Mesothelial cell of epicardium (in vitro differentiated cells): ENCODE data around the gene CEP170. TPM values are rescaled to one million over a fixed set of nuclear protein-coding genes. Genes with fewer than 3 reads are reported as not detected.
"Not testable (repeated sequence)": the region's sequence is repeated elsewhere in the genome, so short reads cannot be mapped to it uniquely, and the experiment has no call there.

Source experiments
- DNase-seq, 2 experiments: peaks; one replicate each; pipeline ENCODE4 v3.0.0; 2021; ENCODE audit warnings: low spot score in 2 of 2; ENCODE audit not compliant: unreplicated experiment in 2 of 2
- H3K27ac Mint-ChIP-seq: 2 replicates; pipeline ENCODE4 v1.8.0; 2021; ENCODE audit warnings: mixed read lengths
- H3K27me3 Mint-ChIP-seq: 2 replicates; pipeline ENCODE4 v1.8.0; 2021; ENCODE audit warnings: low read depth, mixed read lengths
- H3K36me3 Mint-ChIP-seq: 2 replicates; pipeline ENCODE4 v1.8.0; 2021; ENCODE audit warnings: mixed read lengths
- H3K4me1 Mint-ChIP-seq: 2 replicates; pipeline ENCODE4 v1.8.0; 2021; ENCODE audit warnings: mixed read lengths
- H3K4me3 Mint-ChIP-seq: 2 replicates; pipeline ENCODE4 v1.8.0; 2021; ENCODE audit warnings: mild to moderate bottlenecking, moderate library complexity, mixed read lengths
- H3K9me3 Mint-ChIP-seq: 2 replicates; pipeline ENCODE4 v1.8.0; 2021; ENCODE audit warnings: mixed read lengths
- total RNA-seq: library from RNA; stranded (reverse); gene quantifications from 3 replicates; pipeline ENCODE4 v1.2.1, GENCODE V29; 2021

The CEP170 gene
- total RNA-seq, 1 donor from 2014 or later: 129 TPM

DNA sequence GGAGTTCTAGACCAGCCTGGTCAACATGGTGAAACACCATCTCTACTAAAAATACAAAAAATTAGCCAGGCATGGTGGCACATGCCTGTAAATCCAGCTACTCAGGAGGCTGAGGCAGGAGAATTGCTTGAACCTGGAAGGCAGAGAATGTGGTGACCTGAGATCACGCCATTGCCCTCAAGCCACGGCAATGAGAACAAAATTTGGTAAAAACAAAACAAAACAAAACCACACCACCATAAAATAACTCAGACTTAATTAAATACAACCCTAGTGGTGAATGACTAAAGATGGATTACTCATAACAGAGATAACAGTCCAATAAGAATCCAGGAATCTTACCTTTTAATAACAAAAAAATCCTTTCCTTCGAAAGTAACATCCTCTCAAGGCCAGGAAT is 167.7 kb downstream of the CEP170 start:
- not testable (repeated sequence) for H3K36me3 Mint-ChIP-seq, H3K4me1 Mint-ChIP-seq, DNase-seq, H3K27me3 Mint-ChIP-seq, H3K9me3 Mint-ChIP-seq, H3K27ac Mint-ChIP-seq, H3K4me3 Mint-ChIP-seq

Other genes with a start within 250 kb of the CEP170 start
- gene SDCCAG8, start 760 bp upstream of the CEP170 start, total RNA-seq: 37.3 to 47.1 TPM (median 39.9 TPM) in 3 replicates